ENCODE results near the gene GPR152. TPM values are rescaled to one million over a fixed set of nuclear protein-coding genes. Genes with fewer than 3 reads are reported as not detected.

GPR152 gene
- total RNA-seq, 1 experiment from 2014 or later = not detected

- H2BK120ac ChIP-seq (ENCODE audit: low read depth, low read length, poor library complexity, severe bottlenecking) = no peak overlapping the region
Observed at GRCh38 chr11:67445515-67445914, 7.0 kb downstream of the GPR152 start.

More at GRCh38 chr11:67445515-67445914, 7.0 kb downstream of the GPR152 start:
- H4K91ac ChIP-seq (ENCODE audit: insufficient read length, low read depth, low read length) = no peak overlapping the region
- Mint-ChIP-seq H3K36me3 (ENCODE audit: insufficient read depth in 1 of 3, low read depth in 3 of 3) (peaks cover 5 to 14% (median 13%) of the 10 kb centered on the region in 3 experiments; a peak in 5 of 7 replicates), H3K9me3 (no peaks in the 10 kb centered on the region), H3K4me3 (peak overlapping the region; percentile 13 to 34; a peak in 4 of 5 replicates), H3K4me1 (peaks cover 2 to 10% of the 10 kb centered on the region in 2 experiments; a peak in 2 of 4 replicates), H3K27me3 (ENCODE audit: low read depth) (peaks cover 12% of the 10 kb centered on the region), H3K27ac (peak overlapping the region in 1 of 3 experiments; percentile 39; a peak in 1 of 7 replicates)
- no peak overlapping the region for H4K5ac ChIP-seq (ENCODE audit: insufficient read length, low read depth, low read length)
- H2BK12ac ChIP-seq (ENCODE audit: insufficient read length, low read depth, low read length) = no peak overlapping the region
- H2BK5ac ChIP-seq (ENCODE audit: insufficient read length, low read length) = no peak overlapping the region
- H2BK15ac ChIP-seq (ENCODE audit: low read depth, low read length) = no peak overlapping the region
- H2BK20ac ChIP-seq (ENCODE audit: low read depth, low read length, poor library complexity, severe bottlenecking) = no peak overlapping the region
- H4K8ac ChIP-seq (replicated peaks; ENCODE audit: insufficient read length, low read depth, low read length) = no peak overlapping the region
- H3T11ph ChIP-seq (ENCODE audit: low read length) = no peak overlapping the region
- no peak overlapping the region for H2AFZ ChIP-seq (ENCODE audit: low read length)
- no peak overlapping the region for H2AK5ac ChIP-seq (ENCODE audit: insufficient read length, low read length)
- H3K27ac ChIP-seq (ENCODE audit: insufficient read length, low read depth, low read length) = no peak overlapping the region
- H3K9ac ChIP-seq (ENCODE audit: extremely low read depth, insufficient read length, low read length) = no peak overlapping the region
- no peaks in the 10 kb centered on the region for H3K79me1 ChIP-seq (ENCODE audit: insufficient read depth, low read depth, low read length, poor library complexity, severe bottlenecking)
- H3K27me3 ChIP-seq (ENCODE audit: insufficient read depth, low read length) = no peaks in the 10 kb centered on the region
- H3K56ac ChIP-seq (ENCODE audit: insufficient read length, low read depth, low read length) = no peak overlapping the region
- H4K20me1 ChIP-seq (ENCODE audit: control insufficient read depth, insufficient read depth, insufficient read length) = no peaks in the 10 kb centered on the region
- no peak for TF ChIP-seq CTCF (conservative IDR thresholded peaks at IDR 0.05)
- no peak overlapping the region for H3K23ac ChIP-seq (ENCODE audit: insufficient read length, low read depth, low read length)
- H3K79me2 ChIP-seq (ENCODE audit: insufficient read depth, low read length) = no peaks in the 10 kb centered on the region
- DNase-seq = no peak
- H3K4me1 ChIP-seq (ENCODE audit: insufficient read depth, low read length) = no peaks in the 10 kb centered on the region
- H3K14ac ChIP-seq (ENCODE audit: insufficient read depth, low read length) = no peak overlapping the region
- H3K4me2 ChIP-seq (ENCODE audit: insufficient read depth, insufficient read length, low read length) = no peak overlapping the region
- H3K9me3 ChIP-seq (ENCODE audit: control insufficient read depth, low read depth, low read length) = no peaks in the 10 kb centered on the region
- H3K23me2 ChIP-seq (ENCODE audit: insufficient read length, low read depth, low read length, poor library complexity, severe bottlenecking) = peaks cover 4% of the 10 kb centered on the region
- no peak overlapping the region for H3K4ac ChIP-seq (ENCODE audit: low read depth, low read length)
- WGBS (ENCODE audit: extremely low coverage, insufficient read length, low lambda C conversion rate) = no CpG with 5 or more reads among the region's 5 CpGs
- H3K18ac ChIP-seq (ENCODE audit: insufficient read length, low read depth, low read length) = no peak overlapping the region
